Upper lobe of right lung (tissue), 1 donor: Measurements from ENCODE around the gene KIAA1210. TPM values are rescaled to one million over a fixed set of nuclear protein-coding genes. Genes with fewer than 3 reads are reported as not detected.

Source experiments
- ATAC-seq: fragments of 200-7000 bp; cut with Tn5 transposase; one replicate; pipeline ENCODE4 v1.9.1; 2020; ENCODE audit warnings: mild to moderate bottlenecking, moderate library complexity
- DNase-seq: peaks from one replicate; pipeline ENCODE4 v3.0.0-alpha.2; 2020
- H3K27ac ChIP-seq: fragments of 200-600 bp; one replicate; pipeline ENCODE4 v1.8.0; 2022
- H3K27me3 ChIP-seq: fragments of 200-600 bp; one replicate; pipeline ENCODE4 v1.8.0; 2022; ENCODE audit warnings: mild to moderate bottlenecking
- H3K36me3 ChIP-seq: fragments of 200-600 bp; one replicate; pipeline ENCODE4 v1.8.0; 2022
- H3K4me1 ChIP-seq: fragments of 200-600 bp; one replicate; pipeline ENCODE4 v1.8.0; 2022
- H3K4me3 ChIP-seq: fragments of 200-600 bp; one replicate; pipeline ENCODE4 v1.8.0; 2022; ENCODE audit warnings: mild to moderate bottlenecking
- H3K9me3 ChIP-seq: fragments of 200-600 bp; one replicate; pipeline ENCODE4 v1.8.0; 2022
- CTCF ChIP-seq: fragments of 200-600 bp; IDR thresholded peaks from one replicate; pipeline ENCODE4 v1.8.0; 2022; ENCODE audit warnings: antibody characterized with exemption
- intact Hi-C: fragments of 100-400 bp; cut with DNase I; formaldehyde crosslinking; loops from one replicate; pipeline ENCODE4 v1.11.0; 2022
- total RNA-seq: library from RNA; stranded (reverse); fragmentation: NEBNext Ultra II Directional; extraction: Animal tissue kit (Norgen Biotek cat#: 25700); gene quantifications from one replicate; pipeline ENCODE4 v1.2.1, GENCODE V29; 2021
- donor health status: DM: no; HTN: yes; CAD: no; lungs with severe emphysema.

Gene KIAA1210
- total RNA-seq, 1 donor from 2014 or later: not detected

- no peak for ATAC-seq
- intact Hi-C loops: loop anchor here (5.0 kb wide), 1 partner anchor 222 kb away; no protein-coding TSS in a partner anchor
- Histone ChIP-seq H3K4me1 (no peaks in the 10 kb centered on the region), H3K27ac (no peak overlapping the region), H3K27me3 (no peaks in the 10 kb centered on the region), H3K36me3 (no peaks in the 10 kb centered on the region), H3K9me3 (no peaks in the 10 kb centered on the region), H3K4me3 (no peak overlapping the region)
- no peak for TF ChIP-seq CTCF
- no peak for DNase-seq
Measured at GRCh38 chrX:119069128-119069527, 58.5 kb downstream of the KIAA1210 start.

- DNase-seq: no peak
- ATAC-seq: peak; percentile 92
- no peaks in the 10 kb centered on the region for H3K36me3 ChIP-seq
- H3K9me3 ChIP-seq: no peaks in the 10 kb centered on the region
- peak; percentile 60 for TF ChIP-seq CTCF
- no peak overlapping the region for H3K27ac ChIP-seq
- intact Hi-C loops: loop anchor here (5.0 kb wide), 1 partner anchor 220 kb away; no protein-coding TSS in a partner anchor
- H3K4me1 ChIP-seq: no peaks in the 10 kb centered on the region
- no peak overlapping the region for H3K4me3 ChIP-seq
- no peaks in the 10 kb centered on the region for H3K27me3 ChIP-seq
Measured at GRCh38 chrX:119067023-119067739, 60.4 kb downstream of the KIAA1210 start.

GRCh38 chrX:119063428-119063827, 64.2 kb downstream of the KIAA1210 start:
- TF ChIP-seq CTCF: no peak
- ATAC-seq (no peak), DNase-seq (no peak)
- Histone ChIP-seq H3K36me3 (no peaks in the 10 kb centered on the region), H3K27me3 (no peaks in the 10 kb centered on the region), H3K27ac (no peak overlapping the region), H3K4me3 (no peak overlapping the region), H3K4me1 (no peaks in the 10 kb centered on the region), H3K9me3 (no peaks in the 10 kb centered on the region)
- intact Hi-C loops: no loop called here

DNA sequence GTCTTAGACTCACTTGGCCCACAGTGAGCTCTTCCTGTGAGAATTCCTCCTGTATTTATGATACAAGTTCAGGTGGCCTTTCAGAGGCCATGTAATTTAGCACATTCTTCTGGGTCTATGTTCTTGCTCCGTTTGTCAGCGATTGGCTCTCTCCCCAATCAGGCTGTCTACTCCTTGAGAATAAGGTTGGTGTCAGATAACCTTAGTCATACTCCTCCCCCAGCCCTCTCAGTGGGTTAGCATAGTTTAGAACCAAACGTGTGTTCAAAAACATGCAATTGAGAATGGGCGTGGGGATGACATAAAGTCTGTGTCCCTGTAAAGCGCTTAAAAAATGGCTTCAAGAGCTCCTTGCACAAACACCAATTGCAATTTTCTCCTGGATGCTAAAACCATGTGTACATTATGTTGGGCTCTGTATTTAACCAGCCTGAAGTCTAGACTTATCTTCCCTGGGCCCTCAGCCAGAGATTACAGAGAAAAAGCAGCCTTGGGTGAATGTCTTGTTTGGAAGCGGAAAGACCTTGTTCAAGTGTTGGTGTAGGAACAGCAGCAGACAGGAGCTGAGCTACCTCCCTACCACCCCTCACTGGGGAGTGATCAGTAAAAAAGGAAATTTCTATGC, 64.8 kb downstream of the KIAA1210 start:
- no peak for DNase-seq
- intact Hi-C loops: no loop called here
- peak; percentile 63 for ATAC-seq
- Histone ChIP-seq H3K4me3 (no peak overlapping the region), H3K27ac (no peak overlapping the region), H3K36me3 (no peaks in the 10 kb centered on the region), H3K4me1 (no peaks in the 10 kb centered on the region), H3K9me3 (no peaks in the 10 kb centered on the region), H3K27me3 (no peaks in the 10 kb centered on the region)
- TF ChIP-seq CTCF: no peak

DNA sequence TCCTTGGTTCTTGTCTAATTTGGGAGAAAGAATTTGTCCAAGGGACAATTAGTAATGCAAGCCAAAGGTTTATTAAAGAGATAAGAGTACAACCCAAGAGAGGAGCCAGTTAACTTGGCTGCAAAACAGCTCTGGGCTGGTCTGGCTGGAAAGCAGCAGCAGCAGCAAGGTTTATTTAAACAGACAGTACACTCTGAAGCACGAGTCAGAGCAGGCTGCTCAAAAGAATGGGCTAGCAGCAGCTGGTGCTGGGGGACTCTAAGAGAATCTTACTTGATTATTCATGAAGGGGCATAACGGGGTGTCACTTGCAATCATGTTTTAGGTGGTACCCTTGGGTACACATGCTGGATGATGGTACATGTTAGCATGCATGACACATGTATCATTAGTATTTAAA, 71.9 kb downstream of the KIAA1210 start:
- no peak for TF ChIP-seq CTCF
- DNase-seq (no peak), ATAC-seq (no peak)
- Histone ChIP-seq H3K27ac (no peak overlapping the region), H3K9me3 (no peaks in the 10 kb centered on the region), H3K4me3 (no peak overlapping the region), H3K4me1 (no peaks in the 10 kb centered on the region), H3K36me3 (no peaks in the 10 kb centered on the region), H3K27me3 (no peaks in the 10 kb centered on the region)
- intact Hi-C loops: no loop called here
